HT-29 (cell line): Measurements from ENCODE around the gene CSF1R. TPM values are rescaled to one million over a fixed set of nuclear protein-coding genes. Genes with fewer than 3 reads are reported as not detected.
"Not testable (repeated sequence)": the region's sequence is repeated elsewhere in the genome, so short reads cannot be mapped to it uniquely, and the experiment has no call there.

Experiments used
- DNase-seq: peaks from one replicate; pipeline ENCODE4 v3.0.0-alpha.2; 2015; ENCODE audit warnings: low spot score
- total RNA-seq: library from RNA; depleted of rRNA; stranded (reverse); fragments of >200 nt; shearing (Covaris generic); gene quantifications from 2 replicates; pipeline ENCODE4 v1.2.3, GENCODE V29; 2014

The CSF1R gene
- total RNA-seq, 1 experiment from 2014 or later, result not detected

GRCh38 chr5:150103678-150104549 lies 17.6 kb upstream of the CSF1R start:
- no peak for DNase-seq

- DNase-seq, result no peak
These were observed 14.7 kb upstream of the CSF1R start for GRCh38 chr5:150101023-150101422.

- no peak for DNase-seq
These were observed 10.8 kb upstream of the CSF1R start for GRCh38 chr5:150097152-150097551.

- no peak for DNase-seq
These were observed 5.9 kb upstream of the CSF1R start for GRCh38 chr5:150092159-150092787.

- no peak for DNase-seq
These were observed 1.0 kb downstream of the CSF1R start for GRCh38 chr5:150085191-150085912.

- not testable (repeated sequence) for DNase-seq
These were observed 1.6 kb downstream of the CSF1R start for GRCh38 chr5:150084754-150085153.

GRCh38 chr5:150082889-150083288 lies 3.5 kb downstream of the CSF1R start:
- DNase-seq, result no peak

- DNase-seq, result no peak
These were observed 4.0 kb downstream of the CSF1R start for GRCh38 chr5:150082374-150082773.

- DNase-seq, result no peak
These were observed 4.6 kb downstream of the CSF1R start for GRCh38 chr5:150081541-150082283.

GRCh38 chr5:150080696-150081435 lies 5.5 kb downstream of the CSF1R start:
- no peak for DNase-seq

GRCh38 chr5:150079909-150080461 lies 6.4 kb downstream of the CSF1R start:
- DNase-seq, result no peak

- DNase-seq, result no peak
These were observed 7.3 kb downstream of the CSF1R start for GRCh38 chr5:150078802-150079689.

GRCh38 chr5:150077996-150078801 lies 8.2 kb downstream of the CSF1R start:
- DNase-seq, result no peak

GRCh38 chr5:150077060-150077459 lies 9.3 kb downstream of the CSF1R start:
- DNase-seq, result no peak

- DNase-seq, result no peak
These were observed 10.5 kb downstream of the CSF1R start for GRCh38 chr5:150075806-150076205.

- DNase-seq, result no peak
These were observed 11.1 kb downstream of the CSF1R start for GRCh38 chr5:150075233-150075632.

GRCh38 chr5:150073677-150074076 lies 12.7 kb downstream of the CSF1R start:
- no peak for DNase-seq

GRCh38 chr5:150073086-150073625 lies 13.2 kb downstream of the CSF1R start:
- DNase-seq, result no peak
